Tibial artery (tissue), 4 donors: ENCODE results near the gene PTPRN2.
A peak's percentile ranks its signal among the peaks of the same experiment; 100 is the strongest.

ENCODE experiments used
- DNase-seq, 2 donors: peaks; one replicate each; pipeline ENCODE4 v3.0.0-alpha.2; 2019
- H3K27ac ChIP-seq, 2 donors: fragments of 200-600 bp; sonication (generic) in 1 of 2; 1 replicate in 1 of 2; 2 replicates in 1 of 2; pipeline ENCODE4 v1.5.1; 2018 to 2019; ENCODE audit warnings: mild to moderate bottlenecking in 1 of 2
- H3K27me3 ChIP-seq, 2 donors: fragments of 200-600 bp; sonication (generic) in 1 of 2; one replicate each; pipeline versions ENCODE4 v1.5.1 to v1.6.0; 2016 to 2019
- H3K36me3 ChIP-seq, 3 donors: fragments of 200-600 bp; sonication (generic) in 2 of 3; one replicate each; pipeline ENCODE4 v1.5.1; 2016 to 2019; ENCODE audit warnings: mild to moderate bottlenecking in 2 of 3
- H3K4me1 ChIP-seq, 4 donors: fragments of 200-600 bp; sonication (generic) in 2 of 4; 1 replicate in 3 of 4; 2 replicates in 1 of 4; pipeline ENCODE4 v1.5.1; 2016 to 2019
- H3K4me3 ChIP-seq, 2 donors: fragments of 200-600 bp; sonication (generic) in 1 of 2; 1 replicate in 1 of 2; 2 replicates in 1 of 2; pipeline ENCODE4 v1.5.1; 2018 to 2019; ENCODE audit warnings: mild to moderate bottlenecking in 2 of 2
- H3K9me3 ChIP-seq, 3 donors: fragments of 200-600 bp; sonication (generic) in 1 of 3; one replicate each; pipeline ENCODE4 v1.5.1; 2016 to 2019
- CTCF ChIP-seq, 2 experiments: fragments of 200-600 bp in 1 of 2; fragments of 450-650 bp in 1 of 2; IDR thresholded peaks; one replicate each; pipeline ENCODE4 v1.5.1; 2017 to 2019; ENCODE audit warnings: antibody characterized with exemption in 2 of 2, mild to moderate bottlenecking in 1 of 2, moderate library complexity in 1 of 2
- intact Hi-C: fragments of 100-400 bp; cut with DNase I; formaldehyde crosslinking; loops from one replicate; pipeline ENCODE4 v1.15.0; 2023; ENCODE audit warnings: low total_unique reads

The PTPRN2 gene

DNA sequence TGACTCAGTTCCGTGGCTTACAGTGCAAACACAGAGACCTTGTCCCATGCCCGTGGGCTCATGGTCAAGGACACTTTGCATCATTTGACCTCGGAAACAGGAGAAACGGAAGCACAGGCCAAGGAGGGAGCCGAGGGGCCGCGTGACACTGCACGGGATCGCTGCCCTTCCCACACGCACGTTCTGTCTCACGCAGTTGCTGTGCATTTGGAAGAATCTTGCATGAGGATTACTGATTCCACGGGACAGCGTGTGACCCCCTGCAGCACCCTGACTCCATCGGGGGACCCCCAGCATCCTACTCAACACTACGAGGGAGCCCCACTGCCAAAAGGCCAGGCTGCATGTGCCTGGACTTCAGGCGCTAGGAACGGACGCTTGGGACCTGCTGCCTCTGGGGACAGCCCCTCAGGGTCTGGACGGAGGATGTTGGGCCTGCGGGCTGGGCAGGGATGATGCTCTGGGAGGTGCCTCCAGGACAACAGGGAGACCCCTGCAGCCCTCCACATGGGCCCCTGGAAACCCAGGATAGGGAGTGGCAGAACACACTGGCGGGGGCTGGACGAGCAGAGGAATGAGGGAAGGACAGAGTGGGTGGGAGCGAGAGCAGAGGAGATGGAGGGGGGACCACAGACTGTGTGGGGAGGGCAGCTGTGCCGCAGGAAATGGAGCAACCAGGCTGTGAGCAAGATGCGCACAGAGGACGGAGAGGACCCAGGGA, 1028.6 kb downstream of the PTPRN2 start:
- Histone ChIP-seq H3K4me1 (no peaks in the 10 kb centered on the region), H3K36me3 (no peaks in the 10 kb centered on the region), H3K27me3 (no peaks in the 10 kb centered on the region), H3K27ac (no peak overlapping the region), H3K9me3 (no peaks in the 10 kb centered on the region), H3K4me3 (no peak overlapping the region)
- intact Hi-C loops: no loop called here
- peak; percentile 14 to 40 for DNase-seq
- TF ChIP-seq CTCF (IDR thresholded peaks at IDR 0.05): no peak

DNA sequence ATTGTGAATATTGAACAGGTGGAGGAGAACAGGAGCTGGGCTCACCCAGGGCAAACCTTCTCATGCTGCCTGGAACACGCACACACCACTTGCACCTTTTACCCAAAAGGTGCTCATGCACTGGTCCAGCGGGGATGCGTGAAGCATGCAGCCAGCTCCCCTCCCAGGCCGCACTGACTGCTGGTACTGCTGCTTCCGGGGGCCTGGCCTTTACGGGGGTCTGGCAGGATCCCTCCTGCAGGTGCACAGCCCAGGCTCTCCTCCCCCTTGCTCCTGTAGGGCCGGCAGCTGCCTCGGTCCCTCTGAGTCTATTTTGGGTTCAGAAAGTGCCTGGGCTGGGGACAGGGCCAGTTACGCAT, 1029.1 kb downstream of the PTPRN2 start:
- Histone ChIP-seq H3K4me1 (no peaks in the 10 kb centered on the region), H3K27me3 (no peaks in the 10 kb centered on the region), H3K4me3 (no peak overlapping the region), H3K36me3 (no peaks in the 10 kb centered on the region), H3K9me3 (no peaks in the 10 kb centered on the region), H3K27ac (no peak overlapping the region)
- DNase-seq: peak; percentile 12 to 48
- no peak for TF ChIP-seq CTCF (IDR thresholded peaks at IDR 0.05)
- intact Hi-C loops: no loop called here

DNA sequence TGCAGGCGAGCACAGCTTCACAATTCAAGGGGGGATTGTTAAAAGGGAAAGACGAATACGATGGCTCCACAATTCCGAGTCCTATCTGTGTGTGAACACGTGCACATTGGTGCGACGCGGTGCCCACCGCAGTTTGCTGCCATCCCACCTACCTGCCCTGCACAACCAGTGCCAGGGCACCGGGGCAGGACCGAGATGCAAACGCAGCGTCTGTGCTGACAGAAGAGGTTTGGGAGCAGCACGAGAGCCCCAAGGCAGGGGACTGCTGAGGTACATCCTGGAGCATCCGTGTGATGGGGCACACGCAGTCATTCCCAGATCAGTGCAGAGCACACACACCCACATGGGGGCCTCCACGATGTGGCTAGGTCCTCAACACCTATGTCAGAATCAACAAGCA, 1029.6 kb downstream of the PTPRN2 start:
- no peak for TF ChIP-seq CTCF (IDR thresholded peaks at IDR 0.05)
- peak; percentile 13 to 38 for DNase-seq
- H3K36me3 ChIP-seq: no peaks in the 10 kb centered on the region
- intact Hi-C loops: no loop called here
- no peak overlapping the region for H3K4me3 ChIP-seq
- no peak overlapping the region for H3K27ac ChIP-seq
- no peaks in the 10 kb centered on the region for H3K27me3 ChIP-seq
- no peaks in the 10 kb centered on the region for H3K4me1 ChIP-seq
- H3K9me3 ChIP-seq: no peaks in the 10 kb centered on the region

GRCh38 chr7:157557263-157557662, 1030.4 kb downstream of the PTPRN2 start:
- DNase-seq: peak; percentile 0 to 7
- intact Hi-C loops: no loop called here
- Histone ChIP-seq H3K4me3 (no peak overlapping the region), H3K36me3 (no peaks in the 10 kb centered on the region), H3K27me3 (no peaks in the 10 kb centered on the region), H3K4me1 (no peaks in the 10 kb centered on the region), H3K9me3 (no peaks in the 10 kb centered on the region), H3K27ac (no peak overlapping the region)
- no peak for TF ChIP-seq CTCF (IDR thresholded peaks at IDR 0.05)

DNA sequence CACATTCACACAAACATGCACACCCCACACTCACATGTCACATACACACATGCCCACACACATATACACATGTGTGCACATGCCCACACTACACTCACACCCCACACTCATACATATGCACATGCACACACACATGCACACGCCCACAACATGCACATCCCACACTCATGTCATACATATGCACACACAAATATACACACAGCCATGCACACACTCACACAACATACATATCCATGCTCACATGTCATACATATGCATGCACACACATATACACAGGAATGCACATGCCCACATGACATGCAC, 1031.0 kb downstream of the PTPRN2 start:
- TF ChIP-seq CTCF (IDR thresholded peaks at IDR 0.05): no peak
- no peak overlapping the region for H3K27ac ChIP-seq
- H3K4me3 ChIP-seq: no peak overlapping the region
- DNase-seq: no peak
- no peaks in the 10 kb centered on the region for H3K9me3 ChIP-seq
- no peaks in the 10 kb centered on the region for H3K36me3 ChIP-seq
- intact Hi-C loops: no loop called here
- H3K4me1 ChIP-seq: no peaks in the 10 kb centered on the region
- peaks cover 0 to 3% of the 10 kb centered on the region in 2 donors for H3K27me3 ChIP-seq
